Loucy (cell line): ENCODE results near the gene TIMD4.

ENCODE experiments used
- H2AFZ ChIP-seq: fragments of 200-600 bp; sonication (generic); 2 replicates; pipeline ENCODE4 v1.6.0; 2016; ENCODE audit warnings: antibody characterized with exemption, mild to moderate bottlenecking, low read length, moderate library complexity
- H3F3A ChIP-seq: fragments of 200-600 bp; 2 replicates; pipeline ENCODE4 v1.6.0; 2016; ENCODE audit warnings: antibody characterized with exemption, low read depth, mild to moderate bottlenecking
- H3K27me3 ChIP-seq: fragments of 200-600 bp; sonication (generic); 2 replicates; pipeline ENCODE4 v1.6.1; 2014; ENCODE audit warnings: low read length, mild to moderate bottlenecking; ENCODE audit not compliant: insufficient read depth, poor library complexity, severe bottlenecking
- H3K36me3 ChIP-seq: fragments of 200-600 bp; sonication (generic); 2 replicates; pipeline ENCODE4 v1.6.1; 2016; ENCODE audit warnings: low read length; ENCODE audit not compliant: insufficient read depth
- H3K4me1 ChIP-seq: fragments of 200-600 bp; sonication (generic); 2 replicates; pipeline ENCODE4 v1.5.1; 2014; ENCODE audit warnings: low read length, mild to moderate bottlenecking; ENCODE audit not compliant: insufficient read depth, poor library complexity, severe bottlenecking
- H3K4me2 ChIP-seq: fragments of 200-600 bp; sonication (generic); 2 replicates; pipeline ENCODE4 v1.6.0; 2014; ENCODE audit warnings: antibody characterized with exemption, low read length, low read depth, mild to moderate bottlenecking; ENCODE audit not compliant: poor library complexity, severe bottlenecking
- H3K4me3 ChIP-seq: fragments of 200-600 bp; sonication (generic); 2 replicates; pipeline ENCODE4 v1.5.1; 2014; ENCODE audit warnings: low read length, mild to moderate bottlenecking, mixed read lengths; ENCODE audit not compliant: poor library complexity, severe bottlenecking
- H3K79me2 ChIP-seq: fragments of 200-600 bp; sonication (generic); 2 replicates; pipeline ENCODE4 v1.6.1; 2014; ENCODE audit warnings: low read length; ENCODE audit not compliant: insufficient read depth
- H3K9ac ChIP-seq: fragments of 200-600 bp; sonication (generic); 2 replicates; pipeline ENCODE4 v1.6.0; 2014; ENCODE audit warnings: mild to moderate bottlenecking, low read depth, low read length, moderate library complexity; ENCODE audit not compliant: poor library complexity, severe bottlenecking
- H3K9me2 ChIP-seq: fragments of 200-600 bp; sonication (generic); replicated peaks from 2 replicates; pipeline ENCODE4 v1.6.1; 2016; ENCODE audit warnings: low read depth, low read length, mixed read lengths
- H3K9me3 ChIP-seq: fragments of 200-600 bp; sonication (generic); 2 replicates; pipeline ENCODE4 v1.6.1; 2014; ENCODE audit warnings: mild to moderate bottlenecking, antibody characterized with exemption, low read length, low read depth; ENCODE audit not compliant: insufficient read depth
- H4K20me1 ChIP-seq: fragments of 200-600 bp; sonication (generic); 2 replicates; pipeline ENCODE4 v1.6.0; 2014; ENCODE audit warnings: antibody characterized with exemption, low read length, mild to moderate bottlenecking; ENCODE audit not compliant: insufficient read depth, poor library complexity, severe bottlenecking
- EZH2phosphoT487 ChIP-seq: fragments of 200-600 bp; IDR thresholded peaks from 2 replicates; pipeline ENCODE4 v1.6.1; 2018; ENCODE audit warnings: antibody characterized with exemption, mild to moderate bottlenecking, moderate library complexity, borderline replicate concordance
- TF ChIP-seq, protein P1 (sequence below): fragments of 200-600 bp; sonication (generic); conservative IDR thresholded peaks from 2 replicates; pipeline ENCODE4 v1.5.1; 2014; ENCODE audit warnings: mild to moderate bottlenecking, antibody characterized with exemption, low read length

TIMD4 gene

DNA sequence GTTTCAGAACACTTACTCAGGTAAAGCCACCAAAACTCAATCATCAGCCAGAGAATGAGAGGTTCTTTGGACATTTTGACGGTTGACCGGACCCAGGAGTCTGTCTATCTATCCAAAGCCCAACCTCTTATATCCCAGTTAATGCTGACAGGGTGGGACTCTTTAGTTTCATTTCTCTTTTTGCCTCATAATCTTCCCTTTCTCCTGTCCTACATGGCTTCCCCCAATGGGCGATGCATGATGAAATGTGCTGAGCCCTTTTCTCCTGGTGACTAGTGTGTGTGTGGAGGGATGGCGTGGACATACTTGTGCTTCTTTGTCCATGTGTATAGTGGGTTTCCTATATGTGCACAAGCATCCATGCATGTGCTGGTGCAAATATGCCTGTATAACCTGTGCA is at the start of gene TIMD4:
Gene TIMD4 (minus strand): TSS at position 102 of the 400 bp plus-strand sequence. CDS start 28 bp downstream, at position 74.
- H3K4me1 ChIP-seq: no peaks in the 10 kb centered on the region
- no peaks in the 10 kb centered on the region for H3K79me2 ChIP-seq
- no peaks in the 10 kb centered on the region for H4K20me1 ChIP-seq
- H3K36me3 ChIP-seq: no peaks in the 10 kb centered on the region
- H3K4me3 ChIP-seq: no peak within 1 kb of the TSS
- H3K9ac ChIP-seq: no peak within 1 kb of the TSS
- H3K9me2 ChIP-seq: no peaks in the 10 kb centered on the region
- no peak within 1 kb of the TSS for H2AFZ ChIP-seq
- no peak within 1 kb of the TSS for H3K4me2 ChIP-seq
- H3K9me3 ChIP-seq: no peaks in the 10 kb centered on the region
- no peaks in the 10 kb centered on the region for H3K27me3 ChIP-seq
- no peaks in the 10 kb centered on the region for H3F3A ChIP-seq
- no peak for TF ChIP-seq EZH2phosphoT487
- TF ChIP-seq, protein P1, sequence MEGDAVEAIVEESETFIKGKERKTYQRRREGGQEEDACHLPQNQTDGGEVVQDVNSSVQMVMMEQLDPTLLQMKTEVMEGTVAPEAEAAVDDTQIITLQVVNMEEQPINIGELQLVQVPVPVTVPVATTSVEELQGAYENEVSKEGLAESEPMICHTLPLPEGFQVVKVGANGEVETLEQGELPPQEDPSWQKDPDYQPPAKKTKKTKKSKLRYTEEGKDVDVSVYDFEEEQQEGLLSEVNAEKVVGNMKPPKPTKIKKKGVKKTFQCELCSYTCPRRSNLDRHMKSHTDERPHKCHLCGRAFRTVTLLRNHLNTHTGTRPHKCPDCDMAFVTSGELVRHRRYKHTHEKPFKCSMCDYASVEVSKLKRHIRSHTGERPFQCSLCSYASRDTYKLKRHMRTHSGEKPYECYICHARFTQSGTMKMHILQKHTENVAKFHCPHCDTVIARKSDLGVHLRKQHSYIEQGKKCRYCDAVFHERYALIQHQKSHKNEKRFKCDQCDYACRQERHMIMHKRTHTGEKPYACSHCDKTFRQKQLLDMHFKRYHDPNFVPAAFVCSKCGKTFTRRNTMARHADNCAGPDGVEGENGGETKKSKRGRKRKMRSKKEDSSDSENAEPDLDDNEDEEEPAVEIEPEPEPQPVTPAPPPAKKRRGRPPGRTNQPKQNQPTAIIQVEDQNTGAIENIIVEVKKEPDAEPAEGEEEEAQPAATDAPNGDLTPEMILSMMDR: no peak

DNA sequence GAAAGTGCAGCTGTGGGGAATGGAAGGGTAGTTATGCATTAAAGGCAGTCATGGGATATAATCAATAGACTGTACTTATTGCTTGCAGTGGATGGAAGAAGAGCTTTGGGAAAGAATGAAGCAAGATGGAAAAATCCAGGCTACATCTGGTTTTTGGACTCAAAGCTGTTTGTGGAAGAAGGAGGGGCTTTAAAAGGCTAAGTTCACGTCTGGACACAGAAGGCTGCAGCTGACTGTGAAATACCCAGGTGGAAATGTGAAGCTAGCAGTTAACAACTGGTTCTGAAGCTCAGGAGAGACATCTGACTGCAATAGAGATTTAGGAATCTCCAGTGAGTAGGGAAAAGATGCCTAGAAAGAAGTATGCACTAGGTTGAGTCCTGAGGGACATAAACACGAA is 43.2 kb upstream of the TIMD4 start:
- TF ChIP-seq, protein P1: no peak
- TF ChIP-seq EZH2phosphoT487: no peak
- no peaks in the 10 kb centered on the region for H3F3A ChIP-seq
- H3K79me2 ChIP-seq: no peaks in the 10 kb centered on the region
- no peak overlapping the region for H3K4me3 ChIP-seq
- no peaks in the 10 kb centered on the region for H3K27me3 ChIP-seq
- H3K36me3 ChIP-seq: no peaks in the 10 kb centered on the region
- no peak overlapping the region for H3K9ac ChIP-seq
- H3K9me3 ChIP-seq: no peaks in the 10 kb centered on the region
- no peak overlapping the region for H2AFZ ChIP-seq
- H3K4me1 ChIP-seq: no peaks in the 10 kb centered on the region
- H3K4me2 ChIP-seq: no peak overlapping the region
- no peaks in the 10 kb centered on the region for H4K20me1 ChIP-seq
- no peaks in the 10 kb centered on the region for H3K9me2 ChIP-seq

GRCh38 chr5:157004893-157005551 is 42.0 kb upstream of the TIMD4 start:
- no peaks in the 10 kb centered on the region for H3K79me2 ChIP-seq
- H3K9me2 ChIP-seq: no peaks in the 10 kb centered on the region
- TF ChIP-seq EZH2phosphoT487: no peak
- TF ChIP-seq, protein P1: no peak
- no peaks in the 10 kb centered on the region for H3K36me3 ChIP-seq
- H3K4me2 ChIP-seq: no peak overlapping the region
- no peak overlapping the region for H3K4me3 ChIP-seq
- no peaks in the 10 kb centered on the region for H3K9me3 ChIP-seq
- H3F3A ChIP-seq: no peaks in the 10 kb centered on the region
- no peaks in the 10 kb centered on the region for H4K20me1 ChIP-seq
- no peaks in the 10 kb centered on the region for H3K27me3 ChIP-seq
- no peak overlapping the region for H2AFZ ChIP-seq
- no peaks in the 10 kb centered on the region for H3K4me1 ChIP-seq
- H3K9ac ChIP-seq: no peak overlapping the region
